ENCODE results near the gene NECTIN1. TPM values are rescaled to one million over a fixed set of nuclear protein-coding genes. Genes with fewer than 3 reads are reported as not detected.
A peak's percentile ranks its signal among the peaks of the same experiment; 100 is the strongest.

Gene NECTIN1
- total and polyA plus RNA-seq, 2 experiments from 2014 or later, result 1.0 to 5.2 TPM

DNA sequence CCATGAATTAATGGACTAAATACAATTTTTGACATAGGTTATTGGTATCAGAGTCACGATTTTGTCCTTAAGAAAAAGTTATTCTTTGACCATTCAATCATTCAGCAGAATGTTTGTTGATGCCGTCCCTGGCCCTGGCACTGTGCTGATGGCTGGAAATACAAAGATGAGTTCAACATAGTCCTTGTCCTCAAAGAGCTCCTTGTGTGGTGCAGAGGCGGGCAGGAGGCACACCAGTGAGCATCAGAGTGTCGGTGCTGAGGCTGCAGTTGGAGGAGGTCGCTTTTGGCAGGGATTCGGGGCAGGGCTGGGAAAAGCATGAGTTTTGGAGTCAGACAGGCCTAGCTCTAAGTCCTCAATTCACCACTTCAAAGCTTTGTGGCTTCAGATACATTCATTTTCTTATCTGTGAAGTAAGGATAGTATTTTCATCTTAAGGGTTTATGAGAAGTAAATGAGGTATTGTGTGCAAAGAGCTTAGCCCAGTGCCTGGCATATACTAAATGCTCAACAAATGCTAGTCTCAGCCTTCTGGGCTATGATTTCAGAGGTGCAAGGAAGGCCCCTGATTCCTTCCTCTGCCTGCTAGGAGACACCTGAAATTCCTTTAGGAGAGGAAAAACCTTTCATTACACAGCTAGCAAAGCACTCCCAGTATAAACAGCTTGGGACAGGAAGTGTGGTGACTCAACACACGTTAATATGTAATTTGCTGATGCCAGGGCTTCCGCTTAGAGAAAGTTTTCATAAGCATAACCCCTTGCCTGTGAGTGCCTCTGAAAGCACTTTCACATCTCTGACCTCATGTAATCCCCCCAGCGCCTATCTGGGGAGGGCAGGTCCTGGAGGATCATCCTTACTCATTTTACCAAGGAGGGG lies 113.8 kb downstream of the NECTIN1 start:
- no peaks in the 10 kb centered on the region for H4K20me1 ChIP-seq (ENCODE audit: insufficient read depth)
- H3K9ac ChIP-seq, result no peak overlapping the region
- H3K27me3 ChIP-seq (replicated peaks; ENCODE audit: insufficient read depth), result no peaks in the 10 kb centered on the region
- in situ Hi-C loops (cut with MboI), result no loop called here
- H3K4me2 ChIP-seq (ENCODE audit: unreplicated experiment), result peak overlapping the region; percentile 41
- 50 to 52% methylated on average over 9 of the region's 9 CpGs for WGBS, 2 experiments (ENCODE audit: low coverage in 1 of 2, low lambda C conversion rate in 2 of 2, missing lambda C conversion rate in 2 of 2)
- H2AFZ ChIP-seq, result peak overlapping the region; percentile 72
- H3K36me3 ChIP-seq (ENCODE audit: low read depth), result no peaks in the 10 kb centered on the region
- no peaks in the 10 kb centered on the region for H3K79me2 ChIP-seq (ENCODE audit: insufficient read depth)
- H3F3A ChIP-seq (ENCODE audit: insufficient read depth), result peaks cover 21% of the 10 kb centered on the region
- peak overlapping the region; percentile 45; the same call in 1 of the 2 replicates for H3K27ac ChIP-seq
- peak; percentile 83 for DNase-seq
- no peak overlapping the region for H3K4me3 ChIP-seq
- no peaks in the 10 kb centered on the region for H3K9me3 ChIP-seq (ENCODE audit: low read depth)
- TF ChIP-seq EZH2 (IDR thresholded peaks at IDR 0.05; ENCODE audit: insufficient read depth, poor library complexity, severe bottlenecking), result no peak
- TF ChIP-seq EZH2phosphoT487 (IDR thresholded peaks at IDR 0.05; ENCODE audit: insufficient read depth, low read depth), result no peak
- H3K9me2 ChIP-seq (ENCODE audit: insufficient read depth), result no peaks in the 10 kb centered on the region
- peaks cover 16% of the 10 kb centered on the region for H3K4me1 ChIP-seq (ENCODE audit: insufficient read depth)

DNA sequence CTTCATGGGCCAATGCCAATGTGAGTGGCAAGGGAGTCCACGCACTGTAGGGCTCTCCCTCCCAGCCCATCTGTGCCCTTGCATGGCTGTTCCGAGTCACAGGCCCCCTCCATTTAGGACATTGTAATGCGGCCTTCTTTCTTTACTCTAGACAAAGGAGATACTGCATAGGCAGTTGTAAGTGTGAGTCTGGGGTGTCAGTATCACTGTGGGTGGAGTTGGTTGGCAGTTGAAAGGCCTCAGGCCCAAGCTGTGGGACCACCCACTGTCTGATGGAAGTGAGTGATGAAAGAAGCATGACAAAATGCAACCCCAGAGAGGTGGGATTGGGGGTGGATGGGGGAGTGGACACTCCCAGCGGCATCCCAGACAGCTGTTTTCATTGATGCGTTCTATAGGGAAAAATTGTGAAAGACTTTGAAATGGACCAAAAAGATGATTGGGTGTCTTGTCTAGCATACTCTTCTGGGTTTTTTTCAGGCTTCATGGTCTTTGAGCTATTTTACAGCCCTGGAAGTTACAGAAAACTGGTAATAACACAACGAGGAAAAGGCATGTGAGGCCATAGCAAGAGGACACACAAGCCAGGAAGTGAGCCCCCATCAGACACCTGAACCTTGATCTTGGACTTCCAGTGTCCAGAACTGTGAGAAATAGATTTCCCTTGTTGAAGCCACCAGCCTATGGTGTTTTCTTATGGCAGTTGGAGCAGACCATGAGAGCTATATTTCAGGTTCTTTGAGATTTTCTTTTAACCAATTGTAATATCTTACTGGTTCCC lies 114.6 kb downstream of the NECTIN1 start:
- in situ Hi-C loops (cut with MboI), result no loop called here
- peaks cover 16% of the 10 kb centered on the region for H3K4me1 ChIP-seq (ENCODE audit: insufficient read depth)

DNA sequence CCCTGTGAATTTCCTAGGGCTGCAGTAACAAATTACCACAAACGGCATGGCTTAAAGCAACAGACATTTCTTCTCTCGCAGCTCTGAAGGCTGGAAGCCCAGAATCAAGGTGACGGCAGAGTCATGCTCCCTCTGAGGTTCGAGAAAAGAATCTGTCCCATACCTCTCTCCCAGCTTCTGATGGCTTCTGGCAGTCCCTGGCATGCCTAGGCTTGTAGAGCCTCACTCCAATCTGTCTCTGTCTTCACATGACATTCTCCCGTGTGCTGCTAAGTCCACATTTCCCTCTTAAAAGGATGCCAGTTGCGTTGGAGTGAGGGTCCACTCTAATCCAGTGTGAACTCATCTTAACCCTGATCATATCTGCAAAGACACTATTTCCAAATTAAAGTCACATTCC lies 116.2 kb downstream of the NECTIN1 start:
- Histone ChIP-seq H2AFZ (no peak overlapping the region), H3K36me3 (ENCODE audit: low read depth) (no peaks in the 10 kb centered on the region), H3K4me3 (no peak overlapping the region), H3K9ac (no peak overlapping the region), H3K9me2 (ENCODE audit: insufficient read depth) (no peaks in the 10 kb centered on the region), H3K27me3 (replicated peaks; ENCODE audit: insufficient read depth) (peaks cover 12% of the 10 kb centered on the region), H3K4me1 (ENCODE audit: insufficient read depth) (peaks cover 16% of the 10 kb centered on the region), H3F3A (ENCODE audit: insufficient read depth) (peaks cover 21% of the 10 kb centered on the region), H3K9me3 (ENCODE audit: low read depth) (no peaks in the 10 kb centered on the region), H3K4me2 (ENCODE audit: unreplicated experiment) (no peak overlapping the region), H4K20me1 (ENCODE audit: insufficient read depth) (no peaks in the 10 kb centered on the region), H3K27ac (no peak overlapping the region), H3K79me2 (ENCODE audit: insufficient read depth) (no peaks in the 10 kb centered on the region)
- no peak for DNase-seq
- 53 to 58% methylated on average over 6 of the region's 6 CpGs for WGBS, 2 experiments (ENCODE audit: low coverage in 1 of 2, low lambda C conversion rate in 2 of 2, missing lambda C conversion rate in 2 of 2)
- TF ChIP-seq EZH2 (IDR thresholded peaks at IDR 0.05; ENCODE audit: insufficient read depth, poor library complexity, severe bottlenecking) (no peak), EZH2phosphoT487 (IDR thresholded peaks at IDR 0.05; ENCODE audit: insufficient read depth, low read depth) (no peak)
- in situ Hi-C loops (cut with MboI), result no loop called here

More for the DNA sequence above, 114.6 kb downstream of the NECTIN1 start:
- peaks cover 21% of the 10 kb centered on the region for H3F3A ChIP-seq (ENCODE audit: insufficient read depth)
- no peaks in the 10 kb centered on the region for H3K27me3 ChIP-seq (replicated peaks; ENCODE audit: insufficient read depth)
- no peak overlapping the region for H3K9ac ChIP-seq
- H4K20me1 ChIP-seq (ENCODE audit: insufficient read depth), result no peaks in the 10 kb centered on the region
- TF ChIP-seq EZH2phosphoT487 (IDR thresholded peaks at IDR 0.05; ENCODE audit: insufficient read depth, low read depth) (no peak), EZH2 (IDR thresholded peaks at IDR 0.05; ENCODE audit: insufficient read depth, poor library complexity, severe bottlenecking) (no peak)
- no peak overlapping the region for H3K4me3 ChIP-seq
- no peak for DNase-seq
- H3K4me2 ChIP-seq (ENCODE audit: unreplicated experiment), result no peak overlapping the region
- no peaks in the 10 kb centered on the region for H3K9me3 ChIP-seq (ENCODE audit: low read depth)
- H3K9me2 ChIP-seq (ENCODE audit: insufficient read depth), result no peaks in the 10 kb centered on the region
- no peaks in the 10 kb centered on the region for H3K79me2 ChIP-seq (ENCODE audit: insufficient read depth)
- no peaks in the 10 kb centered on the region for H3K36me3 ChIP-seq (ENCODE audit: low read depth)
- H2AFZ ChIP-seq, result no peak overlapping the region
- no peak overlapping the region for H3K27ac ChIP-seq
- WGBS, 2 experiments (ENCODE audit: low coverage in 1 of 2, low lambda C conversion rate in 2 of 2, missing lambda C conversion rate in 2 of 2), result 89 to 93% methylated on average over 6 of the region's 6 CpGs

DNA sequence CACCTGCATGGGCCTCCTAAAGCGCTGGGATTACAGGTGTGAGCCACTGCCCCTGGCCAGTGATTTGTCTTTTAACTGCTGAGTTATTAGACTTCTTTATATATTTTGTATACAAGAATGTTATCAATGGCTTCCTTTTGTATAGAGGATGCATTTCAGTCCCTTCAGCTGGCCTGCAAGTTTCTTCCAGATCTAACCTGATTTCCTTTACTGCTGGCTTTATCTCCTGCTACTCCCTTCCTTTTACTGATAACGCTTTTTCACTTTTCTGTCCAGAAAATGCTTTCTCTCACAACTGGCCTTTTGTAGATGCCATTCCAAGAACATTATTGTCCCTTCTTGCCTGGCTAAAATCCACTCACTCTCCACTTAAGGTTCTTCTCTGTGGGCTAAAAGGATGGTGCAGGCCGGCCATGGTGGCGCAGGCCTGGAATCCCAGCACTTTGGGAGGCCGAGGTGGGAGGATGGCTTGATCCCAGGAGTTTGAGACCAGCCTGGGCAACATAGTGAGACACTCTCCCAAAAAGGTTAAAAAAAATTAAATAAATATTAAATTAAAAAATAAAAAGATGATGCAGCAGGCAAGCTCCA lies 118.1 kb downstream of the NECTIN1 start:
- Histone ChIP-seq H3F3A (ENCODE audit: insufficient read depth) (peaks cover 13% of the 10 kb centered on the region), H3K27me3 (replicated peaks; ENCODE audit: insufficient read depth) (peaks cover 28% of the 10 kb centered on the region), H3K27ac (no peak overlapping the region), H4K20me1 (ENCODE audit: insufficient read depth) (no peaks in the 10 kb centered on the region), H3K4me1 (ENCODE audit: insufficient read depth) (peaks cover 10% of the 10 kb centered on the region), H3K9me2 (ENCODE audit: insufficient read depth) (no peaks in the 10 kb centered on the region), H3K4me3 (no peak overlapping the region), H3K36me3 (ENCODE audit: low read depth) (no peaks in the 10 kb centered on the region), H3K9me3 (ENCODE audit: low read depth) (no peaks in the 10 kb centered on the region), H3K4me2 (ENCODE audit: unreplicated experiment) (no peak overlapping the region), H3K79me2 (ENCODE audit: insufficient read depth) (no peaks in the 10 kb centered on the region), H3K9ac (no peak overlapping the region), H2AFZ (no peak overlapping the region)
- in situ Hi-C loops (cut with MboI), result no loop called here
- TF ChIP-seq EZH2 (IDR thresholded peaks at IDR 0.05; ENCODE audit: insufficient read depth, poor library complexity, severe bottlenecking) (no peak), EZH2phosphoT487 (IDR thresholded peaks at IDR 0.05; ENCODE audit: insufficient read depth, low read depth) (no peak)
- no peak for DNase-seq
- 74 to 86% methylated on average over 5 of the region's 5 CpGs for WGBS, 2 experiments (ENCODE audit: low coverage in 1 of 2, low lambda C conversion rate in 2 of 2, missing lambda C conversion rate in 2 of 2)
